Fibroblast of lung (primary cell): ENCODE data around the gene PLAAT2.

ENCODE experiments used
- EZH2 ChIP-seq: IDR thresholded peaks from 2 replicates; pipeline ENCODE4 v1.5.1; 2012; ENCODE audit warnings: low read length, control low read depth, mild to moderate bottlenecking; ENCODE audit errors: missing control alignments
- TF ChIP-seq, protein P1 (sequence below), 2 donors: IDR thresholded peaks in 1 of 2; conservative IDR thresholded peaks in 1 of 2; 1 replicate in 1 of 2; 2 replicates in 1 of 2; pipeline ENCODE4 v1.5.1; 2011 to 2012; ENCODE audit warnings: low read length in 2 of 2, control low read depth in 1 of 2, inconsistent platforms in 1 of 2, low read depth in 1 of 2, mild to moderate bottlenecking in 1 of 2

GRCh38 chr11:63598556-63598955 is 35.4 kb upstream of the PLAAT2 start:
- TF ChIP-seq, protein P1, sequence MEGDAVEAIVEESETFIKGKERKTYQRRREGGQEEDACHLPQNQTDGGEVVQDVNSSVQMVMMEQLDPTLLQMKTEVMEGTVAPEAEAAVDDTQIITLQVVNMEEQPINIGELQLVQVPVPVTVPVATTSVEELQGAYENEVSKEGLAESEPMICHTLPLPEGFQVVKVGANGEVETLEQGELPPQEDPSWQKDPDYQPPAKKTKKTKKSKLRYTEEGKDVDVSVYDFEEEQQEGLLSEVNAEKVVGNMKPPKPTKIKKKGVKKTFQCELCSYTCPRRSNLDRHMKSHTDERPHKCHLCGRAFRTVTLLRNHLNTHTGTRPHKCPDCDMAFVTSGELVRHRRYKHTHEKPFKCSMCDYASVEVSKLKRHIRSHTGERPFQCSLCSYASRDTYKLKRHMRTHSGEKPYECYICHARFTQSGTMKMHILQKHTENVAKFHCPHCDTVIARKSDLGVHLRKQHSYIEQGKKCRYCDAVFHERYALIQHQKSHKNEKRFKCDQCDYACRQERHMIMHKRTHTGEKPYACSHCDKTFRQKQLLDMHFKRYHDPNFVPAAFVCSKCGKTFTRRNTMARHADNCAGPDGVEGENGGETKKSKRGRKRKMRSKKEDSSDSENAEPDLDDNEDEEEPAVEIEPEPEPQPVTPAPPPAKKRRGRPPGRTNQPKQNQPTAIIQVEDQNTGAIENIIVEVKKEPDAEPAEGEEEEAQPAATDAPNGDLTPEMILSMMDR (conservative IDR thresholded peaks at IDR 0.05 in 1 of 2, IDR thresholded peaks at IDR 0.05 in 1 of 2; ENCODE audit: low read depth in 1 of 2, low read length in 2 of 2): no peak
- no peak for TF ChIP-seq EZH2
